ENCODE data around the gene GALC.

GALC gene

DNA sequence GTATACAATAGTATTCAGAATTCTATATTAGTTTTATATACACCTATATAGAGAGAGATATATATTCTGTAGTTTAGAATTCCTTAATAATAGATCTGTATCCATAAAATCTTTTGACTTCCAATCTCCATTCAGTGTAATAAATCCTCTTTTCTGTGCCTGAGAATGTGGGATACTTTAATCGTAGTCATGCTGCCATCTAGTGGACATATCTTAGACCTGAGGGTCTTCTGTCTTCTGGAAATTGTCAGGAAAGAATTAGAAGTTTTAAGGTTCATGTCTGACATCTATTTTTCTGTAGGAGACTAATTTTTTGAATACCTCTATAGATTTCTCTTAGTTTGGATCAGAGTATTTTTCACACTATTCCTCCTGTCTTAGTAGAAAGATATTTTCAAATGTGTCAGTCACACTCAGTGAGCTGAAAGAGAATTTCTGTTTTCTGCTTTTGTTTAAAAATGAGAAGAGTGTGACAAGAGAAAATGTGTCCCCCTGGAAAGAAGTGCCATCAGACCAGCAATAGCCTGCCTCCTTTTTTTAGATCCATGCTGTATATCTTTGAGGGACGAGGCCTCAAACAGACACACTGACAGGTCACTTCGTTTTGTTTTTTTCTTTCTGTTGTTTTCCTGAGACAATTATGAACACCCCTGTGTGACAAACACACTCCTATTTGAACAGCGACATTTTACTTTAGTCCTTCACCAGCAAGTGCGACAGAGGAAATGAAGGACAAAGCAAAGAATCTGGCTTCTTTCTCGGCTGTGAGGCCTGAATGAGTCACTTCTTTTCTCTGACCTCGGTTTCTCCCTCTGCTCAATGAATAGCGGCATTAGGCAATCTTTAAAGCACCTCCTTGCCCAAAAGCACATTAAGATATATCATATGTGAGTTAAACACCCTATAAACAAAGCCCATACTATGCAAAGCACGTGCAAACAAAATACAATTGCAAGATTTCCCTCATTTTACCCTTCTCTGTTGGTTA is 96.3 kb downstream of the GALC start:
- Histone ChIP-seq H3K4me3 (ENCODE audit: low read length) (no peak overlapping the region), H3K9ac (ENCODE audit: low read length) (no peak overlapping the region), H3K27me3 (ENCODE audit: control insufficient read depth, insufficient read depth, low read length) (no peaks in the 10 kb centered on the region), H3K9me3 (ENCODE audit: control insufficient read depth, low read length) (no peaks in the 10 kb centered on the region), H3K4me1 (ENCODE audit: control insufficient read depth, insufficient read depth, low read length) (no peaks in the 10 kb centered on the region), H3K36me3 (ENCODE audit: control insufficient read depth, insufficient read depth, low read length) (no peaks in the 10 kb centered on the region)

DNA sequence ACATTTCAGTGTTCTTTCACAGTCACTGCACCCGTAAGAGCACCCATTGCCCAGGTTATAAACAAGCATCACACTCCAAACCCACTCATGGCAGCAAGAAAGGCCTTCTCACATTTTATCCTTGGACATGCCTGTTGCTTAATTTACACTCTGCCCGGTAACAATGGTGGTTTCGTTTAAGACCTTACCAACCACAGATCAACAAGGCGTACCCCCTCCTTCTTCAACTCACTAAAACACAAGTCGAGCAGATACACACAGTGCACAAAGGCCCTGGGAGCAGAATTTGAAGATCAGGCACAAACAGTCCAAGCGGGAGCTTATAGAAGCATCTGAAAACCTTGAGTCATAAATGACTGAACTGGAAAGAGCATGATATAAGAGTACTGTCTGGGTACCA is 98.1 kb downstream of the GALC start:
- no peaks in the 10 kb centered on the region for H3K36me3 ChIP-seq (ENCODE audit: control insufficient read depth, insufficient read depth, low read length)
- no peaks in the 10 kb centered on the region for H3K27me3 ChIP-seq (ENCODE audit: control insufficient read depth, insufficient read depth, low read length)
- no peaks in the 10 kb centered on the region for H3K9me3 ChIP-seq (ENCODE audit: control insufficient read depth, low read length)
- no peaks in the 10 kb centered on the region for H3K4me1 ChIP-seq (ENCODE audit: control insufficient read depth, insufficient read depth, low read length)
- no peak overlapping the region for H3K9ac ChIP-seq (ENCODE audit: low read length)
- no peak overlapping the region for H3K4me3 ChIP-seq (ENCODE audit: low read length)

DNA sequence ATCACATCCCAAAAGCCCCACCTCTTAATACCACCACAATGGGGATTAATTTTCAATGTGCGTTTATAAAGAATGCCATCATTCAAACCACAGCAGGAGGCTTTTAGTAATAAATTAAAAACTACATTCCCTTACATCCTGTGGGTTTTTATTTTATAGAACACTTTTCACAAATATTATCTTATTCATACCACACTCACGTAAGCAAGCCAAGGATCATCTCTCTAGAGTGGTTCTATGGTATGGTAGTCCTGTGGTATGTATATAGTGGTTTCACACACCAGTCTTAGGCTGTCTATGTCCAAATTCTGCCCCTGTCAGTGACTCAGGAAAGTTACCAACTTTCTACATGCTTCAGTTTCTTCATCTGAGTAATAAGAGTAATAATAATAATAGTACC is 100.2 kb downstream of the GALC start:
- no peaks in the 10 kb centered on the region for H3K36me3 ChIP-seq (ENCODE audit: control insufficient read depth, insufficient read depth, low read length)
- no peaks in the 10 kb centered on the region for H3K4me1 ChIP-seq (ENCODE audit: control insufficient read depth, insufficient read depth, low read length)
- H3K9me3 ChIP-seq (ENCODE audit: control insufficient read depth, low read length) = no peaks in the 10 kb centered on the region
- no peaks in the 10 kb centered on the region for H3K27me3 ChIP-seq (ENCODE audit: control insufficient read depth, insufficient read depth, low read length)
- no peak overlapping the region for H3K4me3 ChIP-seq (ENCODE audit: low read length)
- no peak overlapping the region for H3K9ac ChIP-seq (ENCODE audit: low read length)

DNA sequence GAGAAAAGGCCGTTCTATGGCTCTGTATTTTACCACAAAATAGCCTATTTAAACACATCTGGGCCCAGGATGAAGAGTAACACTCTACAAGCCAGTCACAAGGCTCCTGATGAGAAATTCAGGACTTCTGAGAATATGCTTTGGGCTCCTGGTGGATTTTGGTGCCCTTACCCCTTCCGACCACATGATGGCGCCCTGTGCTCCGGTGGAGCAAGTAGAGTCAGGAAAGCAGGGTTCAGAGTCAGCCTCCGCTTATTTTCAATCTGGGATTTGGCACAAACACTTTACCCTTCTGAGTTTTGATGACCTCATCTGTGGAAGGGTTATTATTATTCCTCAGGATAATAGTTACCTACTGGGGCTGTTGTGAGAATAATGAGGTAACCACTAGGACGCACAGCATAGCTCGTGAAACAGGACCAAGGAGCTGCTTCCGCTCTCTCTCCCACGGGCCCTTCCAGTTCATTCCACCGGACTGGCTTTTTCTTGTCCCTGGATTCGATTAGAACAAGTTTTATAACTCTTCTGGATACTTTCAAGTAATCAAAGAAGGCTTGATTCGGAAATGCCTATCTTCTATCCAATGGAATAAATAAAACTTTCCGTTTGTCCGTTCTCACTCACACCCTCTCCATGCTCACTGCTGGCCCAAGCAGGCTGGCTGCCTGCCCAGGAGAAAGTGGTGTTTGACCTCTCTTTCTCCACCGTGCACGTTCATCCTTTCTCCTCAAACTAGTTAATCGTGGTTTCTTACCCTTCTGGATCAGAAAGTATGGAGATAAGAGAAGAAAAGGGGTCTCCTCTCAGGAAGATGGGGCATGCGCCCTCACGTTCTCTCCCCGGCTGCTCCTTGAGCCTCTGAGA is 104.6 kb downstream of the GALC start:
- H3K9me3 ChIP-seq (ENCODE audit: control insufficient read depth, low read length) = no peaks in the 10 kb centered on the region
- no peaks in the 10 kb centered on the region for H3K36me3 ChIP-seq (ENCODE audit: control insufficient read depth, insufficient read depth, low read length)
- H3K27me3 ChIP-seq (ENCODE audit: control insufficient read depth, insufficient read depth, low read length) = no peaks in the 10 kb centered on the region
- no peaks in the 10 kb centered on the region for H3K4me1 ChIP-seq (ENCODE audit: control insufficient read depth, insufficient read depth, low read length)
- no peak overlapping the region for H3K4me3 ChIP-seq (ENCODE audit: low read length)
- no peak overlapping the region for H3K9ac ChIP-seq (ENCODE audit: low read length)

DNA sequence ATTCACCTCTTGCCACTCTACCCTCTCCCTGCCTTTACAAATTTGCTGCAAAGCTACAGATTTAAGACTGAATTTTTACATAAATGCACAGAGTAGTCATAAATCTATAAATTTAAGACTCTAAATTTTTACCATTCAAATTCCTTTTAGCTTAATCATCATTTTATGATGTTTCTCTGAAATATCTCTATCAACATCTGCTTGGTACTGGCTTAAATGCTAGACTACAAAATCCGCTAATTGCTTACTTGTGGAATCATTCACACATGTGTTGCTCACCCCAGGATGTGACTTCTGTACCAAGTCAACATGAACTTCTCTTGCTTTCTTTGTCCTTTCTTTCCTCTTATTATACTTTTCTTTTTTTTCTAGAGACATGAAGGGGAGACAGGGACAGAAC is 109.2 kb downstream of the GALC start:
- Histone ChIP-seq H3K4me1 (ENCODE audit: control insufficient read depth, insufficient read depth, low read length) (no peaks in the 10 kb centered on the region), H3K4me3 (ENCODE audit: low read length) (no peak overlapping the region), H3K9ac (ENCODE audit: low read length) (no peak overlapping the region), H3K36me3 (ENCODE audit: control insufficient read depth, insufficient read depth, low read length) (no peaks in the 10 kb centered on the region), H3K9me3 (ENCODE audit: control insufficient read depth, low read length) (no peaks in the 10 kb centered on the region), H3K27me3 (ENCODE audit: control insufficient read depth, insufficient read depth, low read length) (no peaks in the 10 kb centered on the region)

Measured in mucosa of stomach (tissue), 1 donor.